ENCODE measurements around the gene PLCH1. TPM values are rescaled to one million over a fixed set of nuclear protein-coding genes. Genes with fewer than 3 reads are reported as not detected.

Gene PLCH1
- total RNA-seq, 1 donor from 2014 or later, result 0.25 TPM

- H3K27me3 ChIP-seq, result no peaks in the 10 kb centered on the region
- intact Hi-C loops (cut with DNase I), result no loop called here
- TF ChIP-seq CTCF (IDR thresholded peaks at IDR 0.05) (no peak), POLR2A (IDR thresholded peaks at IDR 0.05) (no peak), POLR2AphosphoS5 (IDR thresholded peaks at IDR 0.05; ENCODE audit: insufficient read depth in 1 of 2, low read depth in 1 of 2) (no peak)
- DNase-seq (ENCODE audit: extremely low spot score in 2 of 2), result no peak
- H3K36me3 ChIP-seq, result no peaks in the 10 kb centered on the region
- H3K4me1 ChIP-seq, result no peaks in the 10 kb centered on the region
- H3K4me3 ChIP-seq, result no peak overlapping the region
- H3K27ac ChIP-seq, result no peak overlapping the region
- H3K9me3 ChIP-seq, result no peaks in the 10 kb centered on the region
Measured at GRCh38 chr3:155420881-155421486, 323.9 kb downstream of the PLCH1 start.

GRCh38 chr3:155420406-155420805 is 324.5 kb downstream of the PLCH1 start:
- intact Hi-C loops (cut with DNase I), result no loop called here
- no peak for DNase-seq (ENCODE audit: extremely low spot score in 2 of 2)
- Histone ChIP-seq H3K9me3 (no peaks in the 10 kb centered on the region), H3K27me3 (no peaks in the 10 kb centered on the region), H3K4me1 (no peaks in the 10 kb centered on the region), H3K27ac (no peak overlapping the region), H3K4me3 (no peak overlapping the region), H3K36me3 (no peaks in the 10 kb centered on the region)
- TF ChIP-seq POLR2AphosphoS5 (IDR thresholded peaks at IDR 0.05; ENCODE audit: insufficient read depth in 1 of 2, low read depth in 1 of 2), result no peak
- TF ChIP-seq CTCF (IDR thresholded peaks at IDR 0.05), result no peak
- no peak for TF ChIP-seq POLR2A (IDR thresholded peaks at IDR 0.05)

- no peaks in the 10 kb centered on the region for H3K4me1 ChIP-seq
- H3K27ac ChIP-seq, result no peak overlapping the region
- TF ChIP-seq POLR2AphosphoS5 (IDR thresholded peaks at IDR 0.05; ENCODE audit: insufficient read depth in 1 of 2, low read depth in 1 of 2) (no peak), CTCF (IDR thresholded peaks at IDR 0.05) (no peak), POLR2A (IDR thresholded peaks at IDR 0.05) (no peak)
- H3K4me3 ChIP-seq, result no peak overlapping the region
- DNase-seq (ENCODE audit: extremely low spot score in 2 of 2), result no peak
- H3K9me3 ChIP-seq, result no peaks in the 10 kb centered on the region
- no peaks in the 10 kb centered on the region for H3K36me3 ChIP-seq
- intact Hi-C loops (cut with DNase I), result no loop called here
- H3K27me3 ChIP-seq, result no peaks in the 10 kb centered on the region
Measured at GRCh38 chr3:155418407-155418806, 326.5 kb downstream of the PLCH1 start.

- Histone ChIP-seq H3K4me3 (no peak overlapping the region), H3K27ac (no peak overlapping the region), H3K36me3 (no peaks in the 10 kb centered on the region), H3K4me1 (no peaks in the 10 kb centered on the region), H3K9me3 (no peaks in the 10 kb centered on the region), H3K27me3 (no peaks in the 10 kb centered on the region)
- DNase-seq (ENCODE audit: extremely low spot score in 2 of 2), result no peak
- no peak for TF ChIP-seq CTCF (IDR thresholded peaks at IDR 0.05)
- TF ChIP-seq POLR2A (IDR thresholded peaks at IDR 0.05), result no peak
- TF ChIP-seq POLR2AphosphoS5 (IDR thresholded peaks at IDR 0.05; ENCODE audit: insufficient read depth in 1 of 2, low read depth in 1 of 2), result no peak
- intact Hi-C loops (cut with DNase I), result no loop called here
Measured at GRCh38 chr3:155417119-155417517, 327.8 kb downstream of the PLCH1 start.

GRCh38 chr3:155416500-155417118 is 328.3 kb downstream of the PLCH1 start:
- H3K9me3 ChIP-seq, result no peaks in the 10 kb centered on the region
- no peaks in the 10 kb centered on the region for H3K36me3 ChIP-seq
- TF ChIP-seq POLR2A (IDR thresholded peaks at IDR 0.05) (no peak), POLR2AphosphoS5 (IDR thresholded peaks at IDR 0.05; ENCODE audit: insufficient read depth in 1 of 2, low read depth in 1 of 2) (no peak), CTCF (IDR thresholded peaks at IDR 0.05) (no peak)
- no peaks in the 10 kb centered on the region for H3K4me1 ChIP-seq
- intact Hi-C loops (cut with DNase I), result no loop called here
- no peak overlapping the region for H3K4me3 ChIP-seq
- H3K27me3 ChIP-seq, result no peaks in the 10 kb centered on the region
- no peak overlapping the region for H3K27ac ChIP-seq
- no peak for DNase-seq (ENCODE audit: extremely low spot score in 2 of 2)
